ENCODE measurements around the gene GSS. TPM values are rescaled to one million over a fixed set of nuclear protein-coding genes. Genes with fewer than 3 reads are reported as not detected.

GSS gene
- total and polyA plus RNA-seq, 9 donors, result 14.5 to 42.0 (median 22.2) TPM

- no peak overlapping the region for H3K4me3 ChIP-seq
- no peaks in the 10 kb centered on the region for H3K27me3 ChIP-seq
- H3K9me3 ChIP-seq, result no peaks in the 10 kb centered on the region
- peak in 1 of 5 donors; percentile 7 for DNase-seq
- no peaks in the 10 kb centered on the region for H3K36me3 ChIP-seq
- intact Hi-C loops (cut with DNase I), result no loop called here
- H3K27ac ChIP-seq, result no peak overlapping the region
- WGBS, 3 donors, result 90 to 97% (median 92%) methylated on average over 7 of the region's 7 CpGs
- H3K4me1 ChIP-seq (ENCODE audit: insufficient read depth), result no peaks in the 10 kb centered on the region
- TF ChIP-seq EP300 (IDR thresholded peaks at IDR 0.05), result no peak
- no peak for TF ChIP-seq CTCF (IDR thresholded peaks at IDR 0.05)
Measured at GRCh38 chr20:34970193-34970840, 14.7 kb upstream of the GSS start.

- no peak overlapping the region for H3K4me3 ChIP-seq
- no peaks in the 10 kb centered on the region for H3K27me3 ChIP-seq
- no peak overlapping the region for H3K27ac ChIP-seq
- WGBS, 3 donors, result 60 to 61% (median 61%) methylated on average over 7 of the region's 7 CpGs
- H3K36me3 ChIP-seq, result no peaks in the 10 kb centered on the region
- H3K4me1 ChIP-seq (ENCODE audit: insufficient read depth), result no peaks in the 10 kb centered on the region
- intact Hi-C loops (cut with DNase I), result no loop called here
- H3K9me3 ChIP-seq, result no peaks in the 10 kb centered on the region
- TF ChIP-seq EP300 (IDR thresholded peaks at IDR 0.05), result no peak
- no peak for DNase-seq
Measured at GRCh38 chr20:34968042-34968775, 12.6 kb upstream of the GSS start.

- no peak for DNase-seq
- H3K27ac ChIP-seq, result no peak overlapping the region
- no peaks in the 10 kb centered on the region for H3K9me3 ChIP-seq
- H3K27me3 ChIP-seq, result no peaks in the 10 kb centered on the region
- no peak for TF ChIP-seq EP300 (IDR thresholded peaks at IDR 0.05)
- no peak for TF ChIP-seq POLR2A (IDR thresholded peaks at IDR 0.05)
- no peak for TF ChIP-seq CTCF (IDR thresholded peaks at IDR 0.05)
- H3K4me1 ChIP-seq (ENCODE audit: insufficient read depth), result no peaks in the 10 kb centered on the region
- H3K4me3 ChIP-seq, result no peak overlapping the region
- 88 to 95% (median 89%) methylated on average over 5 of the region's 5 CpGs for WGBS, 3 donors
- no peaks in the 10 kb centered on the region for H3K36me3 ChIP-seq
- intact Hi-C loops (cut with DNase I), result no loop called here
Measured at GRCh38 chr20:34967421-34967820, 11.8 kb upstream of the GSS start.

- 95 to 97% (median 96%) methylated on average over 5 of the region's 5 CpGs for WGBS, 3 donors
- no peak overlapping the region for H3K27ac ChIP-seq
- intact Hi-C loops (cut with DNase I), result no loop called here
- H3K9me3 ChIP-seq, result no peaks in the 10 kb centered on the region
- no peaks in the 10 kb centered on the region for H3K27me3 ChIP-seq
- H3K36me3 ChIP-seq, result no peaks in the 10 kb centered on the region
- no peak overlapping the region for H3K4me3 ChIP-seq
- TF ChIP-seq POLR2A (IDR thresholded peaks at IDR 0.05) (no peak), EP300 (IDR thresholded peaks at IDR 0.05) (no peak), CTCF (IDR thresholded peaks at IDR 0.05) (no peak)
- no peak for DNase-seq
- H3K4me1 ChIP-seq (ENCODE audit: insufficient read depth), result no peaks in the 10 kb centered on the region
Measured at GRCh38 chr20:34965051-34965450, 9.4 kb upstream of the GSS start.

- TF ChIP-seq EP300 (IDR thresholded peaks at IDR 0.05), result no peak
- no peak for TF ChIP-seq CTCF (IDR thresholded peaks at IDR 0.05)
- no peak for TF ChIP-seq POLR2A (IDR thresholded peaks at IDR 0.05)
- WGBS, 3 donors, result 91 to 92% (median 92%) methylated on average over 5 of the region's 5 CpGs
- no peak for DNase-seq
- Histone ChIP-seq H3K36me3 (no peaks in the 10 kb centered on the region), H3K27me3 (no peaks in the 10 kb centered on the region), H3K27ac (no peak overlapping the region), H3K4me3 (no peak overlapping the region), H3K4me1 (ENCODE audit: insufficient read depth) (no peaks in the 10 kb centered on the region), H3K9me3 (no peaks in the 10 kb centered on the region)
- intact Hi-C loops (cut with DNase I), result no loop called here
Measured at GRCh38 chr20:34964486-34964885, 8.9 kb upstream of the GSS start.
